C4-2B (cell line): Measurements from ENCODE around the gene THBS2.

ENCODE experiments used
- H3K27ac ChIP-seq: fragments of 450-650 bp; 2 replicates; pipeline ENCODE4 v1.5.1; 2017
- ZFX ChIP-seq: fragments of 450-650 bp; IDR thresholded peaks from 2 replicates; pipeline ENCODE4 v1.6.1; 2017
- TF ChIP-seq, protein P1 (sequence below): fragments of 450-650 bp; conservative IDR thresholded peaks from 2 replicates; pipeline ENCODE4 v1.5.1; 2017; ENCODE audit warnings: mild to moderate bottlenecking

Gene THBS2

GRCh38 chr6:169234634-169235033, 19.0 kb downstream of the THBS2 start:
- no peak for TF ChIP-seq ZFX
- TF ChIP-seq, protein P1, sequence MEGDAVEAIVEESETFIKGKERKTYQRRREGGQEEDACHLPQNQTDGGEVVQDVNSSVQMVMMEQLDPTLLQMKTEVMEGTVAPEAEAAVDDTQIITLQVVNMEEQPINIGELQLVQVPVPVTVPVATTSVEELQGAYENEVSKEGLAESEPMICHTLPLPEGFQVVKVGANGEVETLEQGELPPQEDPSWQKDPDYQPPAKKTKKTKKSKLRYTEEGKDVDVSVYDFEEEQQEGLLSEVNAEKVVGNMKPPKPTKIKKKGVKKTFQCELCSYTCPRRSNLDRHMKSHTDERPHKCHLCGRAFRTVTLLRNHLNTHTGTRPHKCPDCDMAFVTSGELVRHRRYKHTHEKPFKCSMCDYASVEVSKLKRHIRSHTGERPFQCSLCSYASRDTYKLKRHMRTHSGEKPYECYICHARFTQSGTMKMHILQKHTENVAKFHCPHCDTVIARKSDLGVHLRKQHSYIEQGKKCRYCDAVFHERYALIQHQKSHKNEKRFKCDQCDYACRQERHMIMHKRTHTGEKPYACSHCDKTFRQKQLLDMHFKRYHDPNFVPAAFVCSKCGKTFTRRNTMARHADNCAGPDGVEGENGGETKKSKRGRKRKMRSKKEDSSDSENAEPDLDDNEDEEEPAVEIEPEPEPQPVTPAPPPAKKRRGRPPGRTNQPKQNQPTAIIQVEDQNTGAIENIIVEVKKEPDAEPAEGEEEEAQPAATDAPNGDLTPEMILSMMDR = no peak
- no peak overlapping the region for H3K27ac ChIP-seq

DNA sequence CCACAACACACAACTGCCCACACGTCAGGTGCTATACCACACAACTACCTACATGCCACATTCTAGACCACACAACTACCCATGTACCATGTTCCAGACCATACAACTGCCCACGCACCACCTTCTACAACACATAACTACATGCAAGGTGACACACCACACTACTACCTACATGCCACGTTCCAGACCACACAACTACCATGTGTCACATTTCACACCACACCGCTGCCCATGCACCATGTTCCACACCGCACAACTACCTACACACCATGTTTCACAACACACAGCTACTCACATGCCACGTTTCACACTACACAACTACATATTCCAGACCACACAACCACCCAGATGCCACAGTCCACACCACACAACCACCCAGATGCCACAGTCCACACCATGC, 19.8 kb downstream of the THBS2 start:
- H3K27ac ChIP-seq = no peak overlapping the region
- TF ChIP-seq ZFX = no peak
- TF ChIP-seq, protein P1 = no peak

GRCh38 chr6:169233181-169233580, 20.5 kb downstream of the THBS2 start:
- TF ChIP-seq, protein P1 = no peak
- no peak for TF ChIP-seq ZFX
- H3K27ac ChIP-seq = no peak overlapping the region

DNA sequence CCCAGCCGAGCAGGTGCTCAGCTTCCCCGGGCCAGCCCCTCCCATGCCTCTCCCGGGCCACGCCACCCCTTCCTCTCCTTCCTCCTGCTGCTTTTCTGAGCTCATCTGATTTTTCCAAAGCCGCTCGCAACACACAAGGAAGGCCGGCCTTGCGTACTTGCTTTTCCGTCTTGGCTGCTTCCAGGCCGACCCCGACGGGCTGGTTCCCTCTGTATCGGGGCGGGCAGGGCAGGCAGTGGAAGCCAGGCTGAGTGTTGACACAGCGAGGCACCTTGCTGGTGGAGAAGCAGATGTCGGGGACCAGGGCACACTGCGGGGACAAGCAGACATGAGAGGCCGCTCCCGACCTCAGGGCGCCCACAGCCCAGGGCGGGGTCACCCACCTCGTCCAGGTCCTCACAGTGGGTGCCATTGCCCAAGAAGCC, 21.1 kb downstream of the THBS2 start:
- H3K27ac ChIP-seq = no peak overlapping the region
- TF ChIP-seq ZFX = no peak
- TF ChIP-seq, protein P1 = no peak

- TF ChIP-seq, protein P1 = no peak
- TF ChIP-seq ZFX = no peak
Measured at GRCh38 chr6:169231790-169232506, 21.7 kb downstream of the THBS2 start.

DNA sequence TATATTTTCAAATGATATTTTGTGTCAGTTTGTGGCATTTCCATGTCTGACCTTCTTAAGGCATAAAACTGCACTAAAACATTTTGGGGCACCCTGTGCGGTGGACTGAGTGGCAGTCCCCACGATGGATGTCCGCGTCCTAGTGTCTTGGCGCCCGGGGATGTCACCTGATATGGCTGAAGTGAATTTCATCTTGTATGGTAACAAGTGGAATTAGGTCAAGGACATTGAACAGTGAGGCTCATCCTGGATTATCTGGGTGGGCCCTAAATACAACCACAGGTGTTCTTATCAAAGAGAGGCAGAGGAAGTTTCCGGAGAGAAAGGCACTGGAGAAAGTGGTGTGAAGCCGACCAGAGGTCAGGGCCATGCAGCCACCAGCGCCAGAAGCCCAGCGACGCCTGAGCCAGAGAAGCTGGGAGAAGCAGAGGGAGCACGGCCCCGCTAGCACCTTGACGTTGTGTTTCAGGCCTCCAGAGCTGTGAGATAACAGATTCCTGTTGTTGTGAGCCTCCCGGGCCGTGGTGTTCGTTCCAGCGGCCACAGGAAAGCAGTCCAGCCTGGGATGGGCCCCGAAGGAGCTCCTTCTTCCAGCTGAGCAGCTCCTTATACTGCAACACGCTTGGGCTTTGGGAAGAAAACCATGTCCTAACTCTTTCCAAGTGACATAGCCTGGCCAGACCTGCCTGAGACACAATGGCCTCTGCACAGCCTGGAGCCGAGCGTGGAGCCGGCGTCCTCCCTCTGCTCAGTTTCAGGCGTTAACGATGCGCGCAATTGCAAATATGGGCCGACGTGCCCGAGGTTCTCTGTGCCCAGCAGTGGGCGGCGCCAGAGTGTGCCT, 22.5 kb downstream of the THBS2 start:
- TF ChIP-seq, protein P1 = no peak
- no peak for TF ChIP-seq ZFX
- no peak overlapping the region for H3K27ac ChIP-seq

More at GRCh38 chr6:169231790-169232506, 21.7 kb downstream of the THBS2 start:
- no peak overlapping the region for H3K27ac ChIP-seq

- TF ChIP-seq, protein P1 = no peak
Measured at GRCh38 chr6:169230322-169230665, 23.4 kb downstream of the THBS2 start.

More at GRCh38 chr6:169230322-169230665, 23.4 kb downstream of the THBS2 start:
- no peak overlapping the region for H3K27ac ChIP-seq
